Stomach smooth muscle (tissue), 2 donors: ENCODE results near the gene GATAD2A.
A peak's percentile ranks its signal among the peaks of the same experiment; 100 is the strongest.
"Not testable (repeated sequence)": the region's sequence is repeated elsewhere in the genome, so short reads cannot be mapped to it uniquely, and the experiment has no call there.

Source experiments
- H3K27ac ChIP-seq: one replicate; pipeline ENCODE4 v1.7.0; 2013; ENCODE audit warnings: mild to moderate bottlenecking, low read length, inconsistent platforms
- H3K27me3 ChIP-seq, 2 donors: one replicate each; pipeline ENCODE4 v1.7.0; 2013; ENCODE audit warnings: low read length in 2 of 2; ENCODE audit not compliant: insufficient read depth in 2 of 2, control insufficient read depth in 1 of 2
- H3K36me3 ChIP-seq, 2 donors: one replicate each; pipeline ENCODE4 v1.7.0; 2013; ENCODE audit warnings: low read length in 2 of 2; ENCODE audit not compliant: control insufficient read depth in 2 of 2, insufficient read depth in 2 of 2
- H3K4me1 ChIP-seq: one replicate; pipeline ENCODE4 v1.7.0; 2013; ENCODE audit warnings: low read length; ENCODE audit not compliant: control insufficient read depth, insufficient read depth
- H3K4me3 ChIP-seq, 2 donors: one replicate each; pipeline ENCODE4 v1.7.0; 2013; ENCODE audit warnings: low read length in 2 of 2
- H3K9ac ChIP-seq, 2 donors: one replicate each; pipeline ENCODE4 v1.7.0; 2013; ENCODE audit warnings: low read length in 2 of 2, mild to moderate bottlenecking in 1 of 2
- H3K9me3 ChIP-seq, 2 donors: one replicate each; pipeline ENCODE4 v1.7.0; 2013; ENCODE audit warnings: low read length in 2 of 2; ENCODE audit not compliant: control insufficient read depth in 2 of 2
- donor health status: healthy.
- donor health status: Pancreatic carcinoma.

The GATAD2A gene

DNA sequence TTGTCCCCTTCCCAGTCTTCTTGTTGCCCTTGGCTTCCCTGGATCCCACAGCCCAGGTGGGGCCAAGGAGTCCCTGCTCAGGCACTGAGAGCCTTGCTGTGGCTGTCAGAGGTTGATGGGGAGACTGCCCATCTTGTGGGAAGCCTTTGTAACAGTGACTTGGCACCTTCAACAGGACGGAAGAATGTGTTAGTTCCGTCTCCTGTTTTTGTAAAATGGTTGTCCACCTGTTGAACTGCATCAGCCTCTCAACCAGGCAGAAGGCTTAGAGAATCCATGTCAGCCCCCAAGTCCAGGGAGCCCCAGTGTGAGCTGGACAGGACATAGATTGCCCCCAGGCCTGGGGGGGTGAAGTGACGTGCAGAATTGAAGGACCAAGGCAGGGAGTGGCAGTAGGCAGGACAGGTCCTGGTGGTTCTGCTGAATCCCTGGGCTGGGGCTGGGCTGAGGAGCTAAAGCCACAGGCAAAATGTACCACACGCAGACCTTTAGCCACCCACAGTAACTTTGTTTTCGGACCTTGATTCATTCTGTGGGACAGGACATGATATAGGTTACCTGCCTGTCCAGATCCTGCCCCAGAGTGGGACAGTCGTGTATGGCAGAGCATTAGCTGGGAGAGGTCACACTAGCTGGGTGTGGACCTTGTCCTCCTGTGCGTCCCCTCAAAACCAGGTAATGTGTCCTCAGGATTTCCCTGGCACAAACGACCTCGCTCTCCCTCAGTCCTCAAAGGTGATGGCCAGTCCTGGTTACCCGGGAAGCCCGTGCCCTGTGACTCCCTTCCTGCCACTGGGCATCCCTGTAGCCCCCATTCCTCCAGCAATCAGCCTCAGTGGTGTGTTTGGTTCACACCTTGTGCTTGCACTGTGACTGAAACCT lies 47.0 kb downstream of the GATAD2A start:
- H3K9me3 ChIP-seq, result no peaks in the 10 kb centered on the region
- H3K36me3 ChIP-seq, result peaks cover 0 to 4% of the 10 kb centered on the region in 2 donors
- no peak overlapping the region for H3K4me3 ChIP-seq
- H3K27me3 ChIP-seq, result no peaks in the 10 kb centered on the region
- peaks cover 4% of the 10 kb centered on the region for H3K4me1 ChIP-seq
- H3K9ac ChIP-seq, result no peak overlapping the region
- H3K27ac ChIP-seq, result no peak overlapping the region

DNA sequence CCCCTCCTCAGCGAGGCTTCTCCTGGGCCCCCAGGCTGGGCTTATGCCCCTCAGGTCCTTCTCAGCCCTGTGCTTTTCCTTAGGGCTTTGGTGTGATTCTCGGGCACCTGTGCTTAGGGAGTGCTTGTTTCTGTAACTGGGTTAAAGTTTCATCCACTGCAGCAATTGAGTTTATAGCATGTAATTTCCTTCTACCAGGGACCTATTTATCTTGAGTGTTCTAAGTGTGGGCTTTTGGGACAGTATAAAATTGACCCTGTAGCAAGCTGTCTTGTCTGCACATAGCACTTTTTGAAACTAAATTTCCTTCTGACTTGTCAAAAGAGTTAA lies 47.6 kb downstream of the GATAD2A start:
- Histone ChIP-seq H3K36me3 (peaks cover 0 to 4% of the 10 kb centered on the region in 2 donors), H3K4me1 (peaks cover 4% of the 10 kb centered on the region), H3K27me3 (no peaks in the 10 kb centered on the region), H3K4me3 (no peak overlapping the region), H3K27ac (no peak overlapping the region), H3K9me3 (no peaks in the 10 kb centered on the region), H3K9ac (no peak overlapping the region)

DNA sequence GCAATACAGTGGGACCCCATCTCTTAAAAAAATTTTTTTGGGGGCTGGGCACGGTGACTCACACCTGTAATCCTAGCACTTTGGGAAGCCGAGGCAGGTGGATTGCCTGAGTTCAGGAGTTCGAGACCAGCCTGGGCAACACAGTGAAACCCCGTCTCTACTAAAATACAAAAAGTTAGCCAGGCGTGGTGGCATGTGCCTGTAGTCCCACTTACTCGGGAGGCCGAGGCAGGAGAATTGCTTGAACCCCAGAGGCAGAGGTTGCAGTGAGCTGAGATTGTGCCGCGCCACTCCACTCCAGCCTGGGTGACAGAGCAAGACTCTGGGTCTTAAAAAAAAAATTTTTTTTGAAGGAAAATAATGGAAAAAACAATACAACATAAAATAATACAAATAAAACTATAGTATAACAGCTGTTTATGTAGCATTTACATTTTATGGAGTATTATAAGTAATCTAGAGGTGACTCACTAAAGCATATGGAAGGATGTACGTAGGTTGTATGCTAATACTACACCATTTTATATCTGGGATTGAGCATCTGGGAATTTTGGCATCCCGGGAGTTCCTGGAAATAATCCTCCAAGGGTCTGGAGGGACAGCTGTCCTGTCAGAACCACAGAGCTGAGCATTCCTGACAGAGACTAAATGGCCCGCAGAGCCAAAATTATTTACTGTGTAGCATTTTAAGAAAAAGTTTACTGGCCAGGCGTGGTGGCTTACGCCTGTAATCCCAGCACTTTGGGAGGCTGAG lies 49.9 kb downstream of the GATAD2A start:
- peaks cover 12% of the 10 kb centered on the region for H3K4me1 ChIP-seq
- not testable (repeated sequence) for H3K27me3 ChIP-seq, H3K4me3 ChIP-seq, H3K9ac ChIP-seq, H3K36me3 ChIP-seq, H3K27ac ChIP-seq, H3K9me3 ChIP-seq

DNA sequence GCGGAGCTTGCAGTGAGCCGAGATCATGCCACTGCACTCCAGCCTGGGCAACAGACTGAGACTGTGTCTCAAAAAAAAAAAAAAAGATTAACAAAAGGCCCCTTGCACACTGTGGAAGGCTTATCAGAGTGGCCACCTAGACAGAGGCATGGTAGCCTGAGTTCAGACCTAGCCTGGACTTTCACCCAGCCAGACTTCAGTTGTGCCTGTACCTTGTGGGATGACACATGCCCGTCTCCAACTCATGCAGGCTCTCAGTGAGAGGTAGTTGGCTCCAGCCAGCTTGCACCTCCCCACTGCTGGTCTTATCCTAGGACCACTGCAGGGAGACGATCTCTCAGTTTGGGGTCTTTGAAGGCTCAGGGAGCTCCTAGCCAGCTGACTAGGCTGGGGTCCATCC lies 52.2 kb downstream of the GATAD2A start:
- Histone ChIP-seq H3K27ac (no peak overlapping the region), H3K9me3 (no peaks in the 10 kb centered on the region), H3K4me3 (no peak overlapping the region), H3K4me1 (peaks cover 33% of the 10 kb centered on the region), H3K9ac (no peak overlapping the region), H3K27me3 (no peaks in the 10 kb centered on the region), H3K36me3 (peaks cover 0 to 4% of the 10 kb centered on the region in 2 donors)

DNA sequence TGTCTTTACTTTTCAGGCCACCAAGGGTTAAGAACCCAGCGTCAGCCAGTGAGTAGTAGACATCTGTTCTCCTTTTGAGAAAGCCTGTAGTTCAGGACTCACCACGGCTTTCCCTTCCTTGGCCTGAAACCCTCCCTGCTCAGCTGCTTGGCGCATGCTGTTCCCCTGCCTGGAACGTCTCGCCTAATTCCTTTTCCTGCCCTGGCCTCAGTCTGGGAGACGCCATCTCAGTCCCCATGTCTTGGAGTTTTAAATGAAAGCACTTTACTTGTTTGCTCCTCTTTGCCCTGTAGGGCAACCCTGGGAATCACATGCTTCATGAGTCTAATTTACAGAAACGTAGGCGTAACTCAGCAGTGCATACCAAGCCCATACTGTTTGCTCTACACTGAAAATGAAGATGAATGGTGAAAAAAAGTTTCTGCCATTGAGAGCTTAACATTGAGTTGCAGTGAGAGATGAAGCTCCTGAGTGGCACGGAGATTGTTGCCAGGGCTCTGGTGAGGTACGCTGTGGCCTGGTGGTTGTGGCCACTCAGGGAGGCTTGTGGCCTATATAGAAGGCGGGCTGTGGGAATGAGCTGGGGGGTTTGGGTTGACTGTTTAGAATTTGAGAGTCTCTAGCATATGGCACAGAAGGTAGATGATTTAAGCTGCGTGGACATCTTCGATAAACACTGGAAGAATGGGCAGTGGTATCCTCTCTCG lies 52.8 kb downstream of the GATAD2A start:
- H3K36me3 ChIP-seq, result peaks cover 0 to 4% of the 10 kb centered on the region in 2 donors
- H3K9ac ChIP-seq, result no peak overlapping the region
- H3K4me1 ChIP-seq, result peaks cover 39% of the 10 kb centered on the region
- no peaks in the 10 kb centered on the region for H3K9me3 ChIP-seq
- H3K4me3 ChIP-seq, result no peak overlapping the region
- H3K27me3 ChIP-seq, result no peaks in the 10 kb centered on the region
- H3K27ac ChIP-seq, result peak overlapping the region; percentile 31

DNA sequence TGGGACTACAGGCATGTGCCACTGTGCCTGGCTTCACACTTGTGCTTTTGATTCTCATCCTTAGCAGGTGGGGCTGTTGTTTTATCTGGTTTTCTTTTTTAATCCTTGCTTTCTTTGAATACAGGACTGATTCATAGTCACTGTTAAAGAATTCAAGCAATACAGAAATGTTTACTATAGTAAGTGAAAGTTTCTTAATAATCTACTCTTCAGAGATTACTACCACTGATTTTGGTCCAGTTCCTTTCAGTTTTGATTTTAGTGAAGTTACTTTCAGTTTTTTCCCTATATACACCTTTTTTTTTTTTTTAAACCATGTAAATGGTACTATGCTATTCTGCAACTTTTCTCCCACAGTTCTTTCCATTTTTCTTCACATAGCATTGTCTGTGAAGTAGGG lies 53.6 kb downstream of the GATAD2A start:
- Histone ChIP-seq H3K9me3 (no peaks in the 10 kb centered on the region), H3K9ac (no peak overlapping the region), H3K4me1 (peaks cover 47% of the 10 kb centered on the region), H3K27me3 (no peaks in the 10 kb centered on the region), H3K36me3 (peaks cover 0 to 4% of the 10 kb centered on the region in 2 donors), H3K27ac (peak overlapping the region; percentile 31), H3K4me3 (no peak overlapping the region)

DNA sequence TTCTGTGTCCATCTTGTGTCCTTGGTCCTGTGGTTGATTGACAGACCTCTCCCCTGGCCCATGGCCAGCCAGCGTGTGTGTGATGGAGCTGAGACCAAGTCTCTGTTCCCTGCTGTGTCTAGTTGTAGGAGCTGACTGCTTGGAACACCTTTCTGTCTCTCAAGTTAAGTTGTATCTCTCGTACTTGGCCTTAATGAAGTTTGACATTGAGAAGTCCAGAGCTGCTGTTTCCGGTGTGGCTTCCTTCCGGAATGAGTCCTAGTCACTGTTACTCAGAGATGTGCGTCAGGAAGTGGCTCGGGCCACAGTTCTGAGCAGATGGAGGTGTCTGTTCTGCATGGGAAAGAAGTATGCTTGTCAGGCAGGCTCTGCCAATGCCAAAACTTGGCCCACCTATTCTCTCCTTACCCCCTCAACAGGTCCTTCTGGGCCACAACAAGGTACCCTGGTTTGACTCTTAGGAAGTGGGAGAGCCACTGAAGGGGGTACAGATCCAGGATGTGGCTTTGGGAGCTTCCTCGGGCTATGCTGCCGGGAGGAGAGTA lies 54.3 kb downstream of the GATAD2A start:
- peak overlapping the region in 1 of 2 donors; percentile 63 for H3K4me3 ChIP-seq

DNA sequence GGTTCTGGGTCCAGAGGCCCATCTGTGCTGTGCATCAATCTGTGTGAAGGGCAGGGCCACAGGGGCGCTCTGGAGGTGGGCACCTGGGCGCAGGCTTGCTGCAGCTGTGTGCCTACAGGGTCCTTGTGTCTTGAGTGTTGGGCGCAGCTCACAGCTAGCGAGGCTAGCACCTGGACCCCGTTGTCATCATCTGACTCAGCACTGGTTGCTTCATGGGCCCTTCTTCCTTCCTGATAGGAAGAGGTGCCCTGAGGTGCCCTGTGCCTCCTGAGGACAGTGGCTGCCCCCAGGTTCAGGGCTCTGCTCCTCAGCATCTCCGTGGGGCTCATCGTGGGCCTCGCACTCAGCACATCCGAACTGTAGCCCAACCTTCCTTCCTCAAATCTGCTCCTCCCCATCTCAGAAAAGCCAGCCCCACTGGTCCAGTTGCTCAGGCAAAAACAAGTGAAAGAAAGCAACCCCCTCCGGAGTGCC lies 54.8 kb downstream of the GATAD2A start:
- Histone ChIP-seq H3K4me1 (peaks cover 56% of the 10 kb centered on the region), H3K36me3 (peaks cover 2 to 5% of the 10 kb centered on the region in 2 donors), H3K27ac (peak overlapping the region; percentile 84), H3K9me3 (no peaks in the 10 kb centered on the region), H3K4me3 (peak overlapping the region in 1 of 2 donors; percentile 63), H3K27me3 (no peaks in the 10 kb centered on the region), H3K9ac (peak overlapping the region; percentile 11 to 62)

More for the DNA sequence above, 54.3 kb downstream of the GATAD2A start:
- H3K36me3 ChIP-seq, result peaks cover 0 to 4% of the 10 kb centered on the region in 2 donors
- H3K9me3 ChIP-seq, result no peaks in the 10 kb centered on the region
- H3K27me3 ChIP-seq, result no peaks in the 10 kb centered on the region
- H3K4me1 ChIP-seq, result peaks cover 54% of the 10 kb centered on the region
- H3K27ac ChIP-seq, result peak overlapping the region; percentile 84
- H3K9ac ChIP-seq, result peak overlapping the region in 1 of 2 donors; percentile 29

DNA sequence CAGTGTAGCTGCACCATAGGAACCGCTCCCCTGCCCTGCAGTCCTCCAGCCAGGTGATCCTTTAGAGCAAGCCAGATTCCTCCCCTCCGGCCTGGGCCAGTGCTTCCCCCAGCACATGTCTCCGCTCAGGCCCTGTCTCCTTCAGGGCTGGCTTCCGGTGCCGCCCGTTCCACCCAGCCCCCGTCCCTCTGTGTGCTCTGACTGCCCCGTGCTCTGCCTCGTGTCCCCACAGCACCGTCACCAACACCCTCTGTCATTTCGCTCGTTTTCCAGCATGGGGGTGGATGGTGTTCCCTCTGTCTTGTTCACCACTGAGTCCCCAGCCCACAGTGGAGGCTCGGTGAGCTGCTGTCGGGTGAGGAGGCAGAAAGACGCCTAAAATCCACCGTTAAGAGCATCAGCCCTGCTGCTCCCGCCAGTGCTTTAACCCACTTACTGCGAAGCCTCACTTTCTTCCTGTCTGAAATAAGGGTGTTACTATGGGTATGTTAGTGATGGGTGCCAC lies 55.3 kb downstream of the GATAD2A start:
- H3K27ac ChIP-seq, result peak overlapping the region; percentile 84
- peaks cover 56% of the 10 kb centered on the region for H3K4me1 ChIP-seq
- H3K27me3 ChIP-seq, result no peaks in the 10 kb centered on the region
- peak overlapping the region; percentile 12 to 62 for H3K9ac ChIP-seq
- peaks cover 5 to 10% of the 10 kb centered on the region in 2 donors for H3K36me3 ChIP-seq
- no peaks in the 10 kb centered on the region for H3K9me3 ChIP-seq
- H3K4me3 ChIP-seq, result peak overlapping the region in 1 of 2 donors; percentile 63

DNA sequence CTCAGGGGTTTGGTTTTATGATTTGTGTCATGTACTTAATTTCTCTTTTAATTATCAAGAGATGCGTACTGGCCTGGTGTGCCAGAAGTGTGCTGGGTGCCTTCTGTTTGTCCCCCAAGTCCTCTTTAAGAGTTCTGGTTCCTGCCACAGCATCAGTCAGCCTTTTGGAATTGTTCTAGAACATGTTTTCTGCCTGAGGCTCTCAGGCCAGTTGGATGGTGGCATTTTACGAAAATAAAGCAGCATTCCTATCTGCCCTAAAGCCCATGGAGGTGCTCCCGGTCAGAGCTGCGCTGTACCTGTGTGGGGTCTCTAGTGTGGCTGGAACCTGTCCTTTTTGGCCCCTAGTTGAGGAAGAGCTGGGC lies 55.8 kb downstream of the GATAD2A start:
- peaks cover 10 to 14% of the 10 kb centered on the region in 2 donors for H3K36me3 ChIP-seq
- H3K4me1 ChIP-seq, result peaks cover 56% of the 10 kb centered on the region
- H3K27me3 ChIP-seq, result no peaks in the 10 kb centered on the region
- peak overlapping the region in 1 of 2 donors; percentile 63 for H3K4me3 ChIP-seq
- H3K9ac ChIP-seq, result peak overlapping the region; percentile 12 to 62
- H3K27ac ChIP-seq, result peak overlapping the region; percentile 84
- H3K9me3 ChIP-seq, result no peaks in the 10 kb centered on the region
